Parathyroid adenoma (tissue), 2 donors: ENCODE measurements around the gene GPER1.

Experiments
- H2AFZ ChIP-seq: fragments of 300-600 bp; sonication (generic); one replicate; pipeline ENCODE4 v1.7.0; 2017; ENCODE audit warnings: antibody characterized with exemption, mild to moderate bottlenecking
- H3K27ac ChIP-seq: fragments of 300-600 bp; sonication (generic); one replicate; pipeline ENCODE4 v1.7.0; 2017
- H3K27me3 ChIP-seq: fragments of 300-600 bp; sonication (generic); one replicate; pipeline ENCODE4 v1.7.0; 2017; ENCODE audit warnings: low read length; ENCODE audit not compliant: control insufficient read depth, insufficient read depth
- H3K36me3 ChIP-seq: fragments of 300-600 bp; sonication (generic); one replicate; pipeline ENCODE4 v1.7.0; 2017; ENCODE audit warnings: low read length; ENCODE audit not compliant: control insufficient read depth, insufficient read depth
- H3K4me1 ChIP-seq: fragments of 300-600 bp; sonication (generic); one replicate; pipeline ENCODE4 v1.7.0; 2017; ENCODE audit warnings: control low read depth
- H3K4me2 ChIP-seq: fragments of 300-600 bp; sonication (generic); one replicate; pipeline ENCODE4 v1.7.0; 2017; ENCODE audit warnings: low read length
- H3K4me3 ChIP-seq: fragments of 300-600 bp; sonication (generic); one replicate; pipeline ENCODE4 v1.7.0; 2017; ENCODE audit warnings: low read depth, low read length
- H3K79me2 ChIP-seq: fragments of 300-600 bp; sonication (generic); one replicate; pipeline ENCODE4 v1.7.0; 2017; ENCODE audit warnings: control low read depth
- H3K9ac ChIP-seq: fragments of 300-600 bp; sonication (generic); one replicate; pipeline ENCODE4 v1.7.0; 2017; ENCODE audit warnings: mild to moderate bottlenecking
- H3K9me3 ChIP-seq: fragments of 300-600 bp; sonication (generic); one replicate; pipeline ENCODE4 v1.7.0; 2017; ENCODE audit warnings: low read length; ENCODE audit not compliant: control insufficient read depth
- TF ChIP-seq, protein P1 (sequence below): fragments of 300-600 bp; sonication (generic); IDR thresholded peaks from one replicate; pipeline ENCODE4 v1.7.0; 2017; ENCODE audit warnings: antibody characterized with exemption, mild to moderate bottlenecking
- donor health status: primary hyperparathyroidism.

GPER1 gene

DNA sequence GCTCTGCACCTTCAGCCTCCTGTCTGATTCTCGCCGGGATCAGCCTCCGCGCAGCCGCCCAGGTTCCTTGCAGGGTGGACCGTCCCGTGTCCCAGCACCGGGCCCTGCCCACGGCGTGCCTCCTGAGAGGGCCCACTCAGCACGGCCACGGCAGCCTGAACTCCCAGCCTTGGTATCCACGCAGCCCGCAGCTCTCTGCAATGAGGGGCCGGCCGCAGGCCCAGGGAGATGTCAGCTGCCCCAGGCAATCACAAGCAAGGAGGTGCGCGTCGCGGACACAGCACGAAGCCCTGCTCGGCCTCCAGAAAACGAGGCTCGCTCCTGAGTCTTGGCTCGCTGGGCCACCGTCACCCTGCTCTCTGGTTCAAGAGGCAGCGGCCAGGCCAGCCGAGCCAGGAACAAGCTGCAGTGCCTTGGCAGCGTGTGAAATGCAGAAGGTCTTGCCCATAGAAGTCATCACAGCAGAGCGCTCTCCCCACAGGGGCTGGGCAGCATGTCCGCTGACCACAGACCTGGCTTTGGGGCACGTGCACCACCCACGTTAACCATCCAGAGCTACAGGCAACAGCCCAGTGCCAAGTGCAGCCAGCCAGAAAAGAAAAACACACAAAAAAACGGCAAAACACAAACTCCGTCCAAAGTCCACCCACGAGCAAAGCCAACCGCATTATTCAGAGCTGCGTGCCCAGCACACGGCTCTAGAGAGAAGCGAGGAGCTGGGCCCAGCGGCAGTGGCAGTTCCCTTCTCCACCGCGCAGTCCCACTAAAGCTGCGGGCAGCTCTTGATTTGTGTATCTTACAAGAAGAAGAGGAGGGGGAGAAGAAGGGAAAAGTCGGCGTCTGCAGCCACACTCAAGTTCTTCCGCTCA, 13.9 kb downstream of the GPER1 start:
- TF ChIP-seq, protein P1, sequence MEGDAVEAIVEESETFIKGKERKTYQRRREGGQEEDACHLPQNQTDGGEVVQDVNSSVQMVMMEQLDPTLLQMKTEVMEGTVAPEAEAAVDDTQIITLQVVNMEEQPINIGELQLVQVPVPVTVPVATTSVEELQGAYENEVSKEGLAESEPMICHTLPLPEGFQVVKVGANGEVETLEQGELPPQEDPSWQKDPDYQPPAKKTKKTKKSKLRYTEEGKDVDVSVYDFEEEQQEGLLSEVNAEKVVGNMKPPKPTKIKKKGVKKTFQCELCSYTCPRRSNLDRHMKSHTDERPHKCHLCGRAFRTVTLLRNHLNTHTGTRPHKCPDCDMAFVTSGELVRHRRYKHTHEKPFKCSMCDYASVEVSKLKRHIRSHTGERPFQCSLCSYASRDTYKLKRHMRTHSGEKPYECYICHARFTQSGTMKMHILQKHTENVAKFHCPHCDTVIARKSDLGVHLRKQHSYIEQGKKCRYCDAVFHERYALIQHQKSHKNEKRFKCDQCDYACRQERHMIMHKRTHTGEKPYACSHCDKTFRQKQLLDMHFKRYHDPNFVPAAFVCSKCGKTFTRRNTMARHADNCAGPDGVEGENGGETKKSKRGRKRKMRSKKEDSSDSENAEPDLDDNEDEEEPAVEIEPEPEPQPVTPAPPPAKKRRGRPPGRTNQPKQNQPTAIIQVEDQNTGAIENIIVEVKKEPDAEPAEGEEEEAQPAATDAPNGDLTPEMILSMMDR, result no peak
- H3K27me3 ChIP-seq, result no peaks in the 10 kb centered on the region
- H3K27ac ChIP-seq, result no peak overlapping the region

DNA sequence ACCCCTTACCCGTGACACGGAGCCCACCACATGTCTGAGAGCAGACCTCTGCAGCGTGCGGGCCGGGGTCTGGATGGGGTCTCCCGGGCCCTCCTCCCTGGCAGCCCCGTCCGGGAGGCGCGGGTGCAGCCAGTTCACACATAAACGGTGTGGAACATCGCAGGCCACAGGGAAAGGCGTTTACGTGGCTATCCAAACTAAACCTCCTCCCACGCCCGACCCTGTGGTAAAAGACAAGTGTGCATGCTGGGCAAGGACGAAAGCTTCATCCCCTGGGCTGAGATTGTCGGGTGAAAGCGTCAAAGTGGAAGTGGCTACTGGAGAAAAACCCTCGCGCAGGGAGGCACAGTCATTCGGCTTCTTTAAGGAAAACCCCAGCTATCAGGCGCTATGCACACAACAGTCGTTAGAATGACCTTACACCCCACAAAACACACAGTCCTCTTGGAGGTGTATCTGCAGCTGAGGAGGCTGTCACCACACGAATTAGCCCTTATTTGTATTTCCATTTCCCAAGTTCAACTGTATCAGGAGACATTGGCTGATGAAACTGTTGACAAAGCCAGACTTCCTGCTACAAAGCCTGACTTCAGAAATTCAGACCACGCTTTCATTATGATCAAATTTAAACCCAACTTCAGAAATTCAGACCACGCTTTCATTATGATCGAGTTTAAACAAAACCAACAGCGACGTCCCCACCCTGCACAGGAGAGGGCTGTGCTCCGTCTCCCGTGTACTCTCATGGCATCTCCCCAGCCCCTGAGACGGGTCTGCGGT, 15.3 kb downstream of the GPER1 start:
- Histone ChIP-seq H3K27ac (no peak overlapping the region), H3K79me2 (peaks cover 53% of the 10 kb centered on the region), H3K27me3 (no peaks in the 10 kb centered on the region), H3K9me3 (no peaks in the 10 kb centered on the region), H3K4me2 (no peak overlapping the region), H3K9ac (no peak overlapping the region), H3K4me3 (no peak overlapping the region), H3K4me1 (no peaks in the 10 kb centered on the region), H2AFZ (no peak overlapping the region), H3K36me3 (no peaks in the 10 kb centered on the region)
- TF ChIP-seq, protein P1, result no peak

More for the DNA sequence above, 13.9 kb downstream of the GPER1 start:
- no peak overlapping the region for H2AFZ ChIP-seq
- H3K4me1 ChIP-seq, result peaks cover under 1% of the 10 kb centered on the region
- peaks cover 59% of the 10 kb centered on the region for H3K79me2 ChIP-seq
- H3K9me3 ChIP-seq, result no peaks in the 10 kb centered on the region
- no peak overlapping the region for H3K4me2 ChIP-seq
- no peaks in the 10 kb centered on the region for H3K36me3 ChIP-seq
- H3K4me3 ChIP-seq, result no peak overlapping the region
- H3K9ac ChIP-seq, result no peak overlapping the region

GRCh38 chr7:1103789-1104515, 16.0 kb downstream of the GPER1 start:
- TF ChIP-seq, protein P1, result no peak
- Histone ChIP-seq H3K27me3 (no peaks in the 10 kb centered on the region), H3K9ac (no peak overlapping the region), H3K4me3 (no peak overlapping the region), H3K4me1 (no peaks in the 10 kb centered on the region), H3K4me2 (no peak overlapping the region), H3K79me2 (peaks cover 53% of the 10 kb centered on the region), H3K27ac (no peak overlapping the region), H2AFZ (no peak overlapping the region), H3K9me3 (no peaks in the 10 kb centered on the region), H3K36me3 (no peaks in the 10 kb centered on the region)

- Histone ChIP-seq H3K27ac (no peak overlapping the region), H3K4me2 (no peak overlapping the region), H3K9me3 (no peaks in the 10 kb centered on the region), H2AFZ (no peak overlapping the region), H3K27me3 (no peaks in the 10 kb centered on the region), H3K36me3 (no peaks in the 10 kb centered on the region), H3K79me2 (peaks cover 53% of the 10 kb centered on the region), H3K4me1 (no peaks in the 10 kb centered on the region), H3K4me3 (no peak overlapping the region), H3K9ac (no peak overlapping the region)
- TF ChIP-seq, protein P1, result no peak
Observed at GRCh38 chr7:1104516-1105179, 16.7 kb downstream of the GPER1 start.
